ENCODE data around the gene HBZ.
"Not testable (repeated sequence)": the region's sequence is repeated elsewhere in the genome, so short reads cannot be mapped to it uniquely, and the experiment has no call there.

The HBZ gene

GRCh38 chr16:179211-180092 lies 27.0 kb downstream of the HBZ start:
- no peak for DNase-seq (ENCODE audit: low read depth, low spot score)

GRCh38 chr16:180101-180675 lies 27.7 kb downstream of the HBZ start, which contains the start of gene HBQ1:
TSS of gene HBQ1 (plus strand) at chr16:180459. CDS start at chr16:180487, 28 bp downstream.
- DNase-seq (ENCODE audit: low read depth, low spot score): no peak

- DNase-seq (ENCODE audit: low read depth, low spot score): no peak
These were observed 28.5 kb downstream of the HBZ start for GRCh38 chr16:180681-181564.

GRCh38 chr16:181565-182021 lies 29.1 kb downstream of the HBZ start:
- peak; percentile 63 for DNase-seq (ENCODE audit: low read depth, low spot score)

GRCh38 chr16:183005-183404 lies 30.6 kb downstream of the HBZ start:
- DNase-seq (ENCODE audit: low read depth, low spot score): no peak

- no peak for DNase-seq (ENCODE audit: low read depth, low spot score)
These were observed 32.8 kb downstream of the HBZ start for GRCh38 chr16:185213-185612.

- DNase-seq (ENCODE audit: low read depth, low spot score): no peak
These were observed 33.2 kb downstream of the HBZ start for GRCh38 chr16:185691-186090.

GRCh38 chr16:187330-187729 lies 34.9 kb downstream of the HBZ start:
- no peak for DNase-seq (ENCODE audit: low read depth, low spot score)

- DNase-seq (ENCODE audit: low read depth, low spot score): no peak
These were observed 36.2 kb downstream of the HBZ start for GRCh38 chr16:188674-189073.

- no peak for DNase-seq (ENCODE audit: low read depth, low spot score)
These were observed 37.3 kb downstream of the HBZ start for GRCh38 chr16:189604-190186.

- no peak for DNase-seq (ENCODE audit: low read depth, low spot score)
These were observed 39.4 kb downstream of the HBZ start for GRCh38 chr16:191831-192230.

GRCh38 chr16:192686-193085 lies 40.2 kb downstream of the HBZ start:
- no peak for DNase-seq (ENCODE audit: low read depth, low spot score)

- DNase-seq (ENCODE audit: low read depth, low spot score): no peak
These were observed 41.0 kb downstream of the HBZ start for GRCh38 chr16:193441-193840.

- DNase-seq (ENCODE audit: low read depth, low spot score): no peak
These were observed 42.1 kb downstream of the HBZ start for GRCh38 chr16:194516-194915.

GRCh38 chr16:200388-200787 lies 47.9 kb downstream of the HBZ start:
- DNase-seq (ENCODE audit: low read depth, low spot score): no peak

- DNase-seq (ENCODE audit: low read depth, low spot score): no peak
These were observed 50.8 kb downstream of the HBZ start for GRCh38 chr16:203246-203645.

- DNase-seq (ENCODE audit: low read depth, low spot score): not testable (repeated sequence)
These were observed 51.6 kb downstream of the HBZ start for GRCh38 chr16:204046-204445.

Data from activated CD4-positive, CD25-positive, alpha-beta regulatory T cell treated with anti-CD3 and anti-CD28 coated beads, Interleukin-2, amount 50 U/mL, for 16 hours (primary cell).